ENCODE results near the gene ENOX1.

GRCh38 chr13:43487461-43487860, 299.3 kb downstream of the ENOX1 start:
- TF ChIP-seq POLR2AphosphoS5 (IDR thresholded peaks at IDR 0.05; ENCODE audit: low read depth, low read length) (no peak), REST (IDR thresholded peaks at IDR 0.05; ENCODE audit: insufficient read depth in 1 of 2, low read depth in 2 of 2, low read length in 2 of 2) (no peak)

All from PFSK-1 (cell line).